GM21526 (cell line): Measurements from ENCODE around the gene RHBDF2.

Experiments
- ATAC-seq: cut with Tn5 transposase; IDR thresholded peaks from one replicate; pipeline ENCODE4 v1.9.1; 2021; ENCODE audit warnings: moderate library complexity; ENCODE audit not compliant: unreplicated experiment, low FRiP score

Gene RHBDF2

GRCh38 chr17:76468634-76469010 lies 32.6 kb downstream of the RHBDF2 start:
- no peak for ATAC-seq

- no peak for ATAC-seq
Observed at GRCh38 chr17:76467809-76468633, 33.2 kb downstream of the RHBDF2 start.

GRCh38 chr17:76467366-76467765 lies 33.9 kb downstream of the RHBDF2 start, which contains the start of gene AANAT:
Gene AANAT (plus strand): TSS chr17:76467603. CDS start chr17:76468747, 1,144 bp downstream.
- no peak for ATAC-seq

GRCh38 chr17:76466775-76467130 lies 34.5 kb downstream of the RHBDF2 start:
- no peak for ATAC-seq

- ATAC-seq = no peak
Observed at GRCh38 chr17:76462556-76463290, 38.5 kb downstream of the RHBDF2 start.

- no peak for ATAC-seq
Observed at GRCh38 chr17:76461765-76462555, 39.3 kb downstream of the RHBDF2 start.

- no peak for ATAC-seq
Observed at GRCh38 chr17:76459674-76460073, 41.5 kb downstream of the RHBDF2 start.

GRCh38 chr17:76458580-76459490 lies 42.4 kb downstream of the RHBDF2 start:
- ATAC-seq = no peak

GRCh38 chr17:76453431-76453743 lies 47.8 kb downstream of the RHBDF2 start:
- ATAC-seq = no peak

GRCh38 chr17:76452660-76453430 lies 48.4 kb downstream of the RHBDF2 start, which contains the start of gene UBE2O:
Gene UBE2O (minus strand): TSS chr17:76453152. CDS start chr17:76453141, 11 bp downstream.
- peak; percentile 76 for ATAC-seq

- peak; percentile 8 for ATAC-seq
Observed at GRCh38 chr17:76452127-76452659, 49.0 kb downstream of the RHBDF2 start.

GRCh38 chr17:76451506-76451905 lies 49.7 kb downstream of the RHBDF2 start:
- no peak for ATAC-seq

- ATAC-seq = no peak
Observed at GRCh38 chr17:76449126-76449525, 52.1 kb downstream of the RHBDF2 start.

GRCh38 chr17:76447931-76448652 lies 53.1 kb downstream of the RHBDF2 start:
- ATAC-seq = no peak

- no peak for ATAC-seq
Observed at GRCh38 chr17:76446449-76447231, 54.6 kb downstream of the RHBDF2 start.

GRCh38 chr17:76445697-76446448 lies 55.4 kb downstream of the RHBDF2 start:
- ATAC-seq = no peak
